Dedifferentiated amniotic fluid mesenchymal stem cell (primary cell): Measurements from ENCODE around the gene PDE4B.
"Not testable (repeated sequence)": the region's sequence is repeated elsewhere in the genome, so short reads cannot be mapped to it uniquely, and the experiment has no call there.

ENCODE experiments used
- DNase-seq: peaks from one replicate; pipeline ENCODE4 v3.0.0-alpha.2; 2016; ENCODE audit errors: extremely low spot score

PDE4B gene

DNA sequence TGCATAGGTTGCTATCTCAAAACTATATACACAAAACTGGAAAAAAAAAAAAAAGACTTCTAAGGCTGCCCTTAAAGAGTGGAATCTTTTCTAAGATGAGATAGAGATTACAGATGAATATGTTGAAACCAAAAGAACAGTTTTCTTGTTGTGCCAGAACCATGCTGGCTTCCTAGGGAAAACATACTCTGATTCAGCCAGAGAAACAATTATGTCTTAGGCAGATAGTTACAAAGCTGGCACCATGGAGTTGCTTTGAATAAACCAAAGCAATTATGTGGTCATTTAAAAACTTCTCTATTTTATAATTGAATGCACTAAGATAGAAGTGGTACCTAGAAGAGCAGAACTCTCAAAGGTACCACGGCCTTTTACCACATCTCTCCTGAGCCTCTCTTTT, 341.3 kb downstream of the PDE4B start:
- no peak for DNase-seq

DNA sequence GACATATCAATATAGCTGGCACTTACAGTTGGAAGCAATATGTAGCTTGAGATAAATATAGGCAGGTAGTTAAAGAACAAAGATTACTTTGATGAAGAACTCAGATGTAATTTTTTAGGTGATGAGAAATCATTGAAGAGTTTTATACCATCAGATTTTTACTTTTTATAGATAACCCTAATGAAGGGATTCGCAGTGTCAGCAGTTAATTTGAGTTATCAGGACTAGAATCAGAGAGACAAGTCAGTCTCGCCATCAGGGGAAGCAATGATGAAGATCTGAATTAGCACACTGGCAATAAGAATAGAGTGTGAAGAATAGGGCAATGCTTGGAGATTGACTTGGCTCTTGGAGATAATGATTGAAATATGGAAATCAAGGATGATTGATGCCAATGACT, 342.5 kb downstream of the PDE4B start:
- DNase-seq: no peak

DNA sequence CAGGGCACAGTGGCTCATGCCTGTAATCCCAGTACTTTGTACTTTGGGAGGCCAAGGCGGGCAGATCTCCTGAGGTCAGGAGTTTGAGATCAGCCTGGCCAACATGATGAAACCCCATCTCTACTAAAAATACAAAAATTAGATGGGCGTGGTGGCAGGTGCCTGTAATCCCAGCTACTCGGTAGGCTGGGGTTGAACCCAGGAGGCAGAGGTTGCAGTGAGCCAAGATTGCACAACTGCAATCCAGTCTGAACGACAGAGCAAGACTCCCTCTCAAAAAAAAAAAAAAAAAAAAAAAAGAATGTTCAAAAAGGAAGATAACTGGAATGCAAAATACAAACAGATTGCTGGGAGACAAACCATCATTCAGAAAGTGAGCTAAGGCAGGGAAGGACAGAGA, 343.7 kb downstream of the PDE4B start:
- DNase-seq: not testable (repeated sequence)

DNA sequence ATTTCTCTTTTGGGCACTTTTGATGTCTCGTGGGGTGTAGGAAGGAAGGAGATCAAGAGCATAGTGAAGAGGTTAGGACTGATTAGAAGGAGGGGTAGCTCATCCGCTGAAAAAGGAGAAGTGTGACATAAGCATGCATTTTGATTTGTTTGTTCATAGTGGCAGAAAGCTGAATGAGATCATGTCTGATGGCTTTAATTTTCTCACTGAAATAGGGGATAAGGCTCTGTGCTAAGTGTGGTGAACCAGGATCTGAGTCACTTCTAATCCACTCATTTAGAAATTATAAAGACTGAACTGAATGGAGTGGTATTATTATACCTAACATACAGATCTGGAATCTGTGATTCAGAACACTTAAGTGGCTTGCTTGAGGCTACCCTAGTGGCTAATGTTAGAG, 344.5 kb downstream of the PDE4B start:
- no peak for DNase-seq

DNA sequence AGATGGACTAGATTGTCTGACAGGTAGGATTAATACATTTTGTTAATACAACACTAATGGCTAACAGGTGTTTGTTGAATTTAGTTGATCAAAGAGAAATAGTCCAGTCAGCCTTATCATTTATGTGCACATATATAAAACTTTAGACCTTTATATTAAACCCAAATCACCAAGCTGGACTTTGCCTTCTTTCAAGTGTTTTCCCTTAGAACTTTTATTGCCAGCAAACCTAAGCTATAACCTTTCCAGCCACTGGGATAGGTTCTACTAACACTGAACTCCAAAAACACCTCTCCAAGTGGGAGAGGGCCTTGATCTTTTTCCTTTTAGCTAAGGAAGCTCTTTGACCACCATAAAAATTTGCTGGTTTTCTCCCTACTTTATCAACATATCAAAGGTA, 345.9 kb downstream of the PDE4B start:
- DNase-seq: no peak

DNA sequence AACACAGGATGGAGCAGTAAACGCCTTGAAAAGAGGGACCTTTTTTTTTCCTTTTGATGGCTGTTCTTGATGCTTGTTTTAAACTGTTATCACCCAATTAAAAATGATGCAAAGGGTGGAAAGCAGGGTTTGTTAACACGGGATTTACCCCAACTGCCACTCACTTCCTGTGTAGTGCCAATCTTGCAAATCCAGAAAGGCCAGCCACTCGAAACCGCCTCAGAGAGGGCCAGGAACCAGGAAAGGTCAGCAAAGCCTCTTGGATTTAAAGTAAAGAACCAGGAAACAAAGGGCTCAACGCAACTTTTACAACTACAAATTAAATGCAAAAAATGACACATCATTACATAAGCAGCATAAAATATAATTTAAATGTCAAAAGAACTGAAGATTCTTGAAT, 347.4 kb downstream of the PDE4B start:
- DNase-seq: no peak

DNA sequence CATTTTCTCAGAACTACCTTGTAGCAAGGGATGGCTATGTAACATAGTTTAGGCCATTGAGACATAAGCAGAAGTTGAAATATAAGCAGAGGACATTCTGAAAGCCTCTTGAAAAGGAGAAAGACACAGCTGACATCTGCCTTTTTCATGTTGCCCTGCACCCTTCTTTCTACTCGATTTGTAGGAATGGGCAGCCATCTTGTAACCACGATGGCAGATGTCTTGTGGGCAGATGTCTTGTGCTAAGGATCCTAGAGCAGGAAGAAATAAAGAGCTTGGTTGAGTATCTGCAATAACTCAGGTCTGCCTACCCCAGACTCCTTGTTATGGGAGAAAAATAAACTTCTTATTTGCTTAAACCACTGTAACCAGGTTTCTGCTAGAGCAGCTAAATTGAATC, 351.0 kb downstream of the PDE4B start:
- DNase-seq: no peak

DNA sequence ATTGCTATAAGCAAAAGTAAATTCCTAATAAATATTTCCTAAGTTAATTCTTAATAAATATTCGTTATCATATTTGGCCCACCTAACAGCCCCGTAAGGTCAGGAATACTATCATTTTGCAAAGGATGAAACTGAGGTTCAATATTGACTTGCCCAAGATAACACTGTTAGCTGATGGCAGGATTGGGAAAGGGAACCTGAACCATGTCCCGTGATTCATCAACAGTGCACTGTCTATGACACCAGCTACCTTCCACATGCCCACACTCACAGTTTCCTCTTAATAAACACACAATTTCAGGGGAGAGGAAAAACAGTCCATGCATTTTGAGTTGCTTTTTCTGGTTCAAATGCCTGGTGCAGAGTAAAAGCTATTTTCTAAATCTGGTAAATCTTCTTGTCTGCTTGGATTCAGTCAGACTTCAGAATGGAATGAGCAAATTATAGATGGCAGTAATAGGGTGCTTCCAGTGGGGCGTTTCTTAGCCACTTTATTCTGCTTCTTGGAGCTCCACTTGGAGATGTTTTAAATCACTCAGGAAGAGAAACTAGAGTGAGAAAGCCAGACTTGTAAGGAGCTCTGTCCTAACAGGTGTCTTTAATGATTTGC, 354.6 kb downstream of the PDE4B start:
- no peak for DNase-seq

DNA sequence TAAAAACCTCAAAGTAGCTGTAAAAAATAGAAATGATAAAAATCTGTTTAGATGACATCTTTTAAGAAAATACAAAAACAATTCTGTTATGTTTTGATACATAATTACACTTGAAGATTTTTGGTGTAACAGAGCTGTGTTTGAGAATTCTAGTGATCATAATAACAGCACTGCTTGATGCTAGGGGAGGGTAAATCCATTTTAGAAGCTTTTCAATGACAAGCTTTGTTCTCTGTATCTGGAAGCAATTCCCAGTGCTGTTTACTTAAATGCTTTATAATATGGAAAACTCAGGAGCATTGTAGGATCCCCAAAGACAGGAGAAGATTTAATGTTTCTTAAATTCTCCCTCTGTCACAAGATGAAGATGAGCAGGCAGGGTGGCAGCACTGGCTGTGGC, 359.3 kb downstream of the PDE4B start:
- DNase-seq: no peak

DNA sequence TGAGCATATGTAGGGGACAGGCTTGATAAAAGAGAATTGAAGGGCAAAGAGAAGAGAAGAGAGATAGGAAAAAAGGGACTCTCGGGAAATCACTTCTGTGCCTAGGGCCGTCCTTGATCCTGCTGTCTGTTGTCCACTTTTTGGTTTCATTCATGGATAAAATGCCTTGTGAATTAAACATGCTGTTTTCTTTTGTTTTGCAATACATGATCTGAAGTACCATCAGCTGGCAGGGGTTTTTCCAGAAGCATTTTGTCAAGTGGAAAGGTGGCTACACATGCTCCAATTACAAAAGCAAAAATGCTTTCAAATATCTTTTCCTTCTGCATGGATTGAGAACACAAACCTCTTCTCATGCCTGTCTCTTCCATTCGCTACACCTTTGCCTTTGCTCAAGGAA, 361.7 kb downstream of the PDE4B start:
- DNase-seq: no peak

DNA sequence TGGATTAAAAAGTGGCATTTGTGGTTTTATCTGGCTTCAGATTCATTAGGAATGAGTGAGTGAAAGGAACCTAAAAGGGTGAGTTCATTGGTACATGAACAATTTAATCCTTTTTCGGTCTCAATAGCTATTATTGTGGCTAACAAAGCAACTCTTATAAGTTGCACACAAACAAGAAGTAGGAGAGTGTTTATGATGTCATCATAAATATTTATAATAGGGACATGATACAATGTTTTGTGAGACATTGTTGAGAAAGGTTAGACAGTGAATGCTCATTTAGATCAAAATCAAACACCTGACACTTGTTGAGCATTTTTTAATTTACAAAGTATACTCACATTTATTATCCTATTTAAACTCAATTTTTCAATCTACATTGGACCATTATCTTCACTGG, 363.4 kb downstream of the PDE4B start:
- DNase-seq: no peak

DNA sequence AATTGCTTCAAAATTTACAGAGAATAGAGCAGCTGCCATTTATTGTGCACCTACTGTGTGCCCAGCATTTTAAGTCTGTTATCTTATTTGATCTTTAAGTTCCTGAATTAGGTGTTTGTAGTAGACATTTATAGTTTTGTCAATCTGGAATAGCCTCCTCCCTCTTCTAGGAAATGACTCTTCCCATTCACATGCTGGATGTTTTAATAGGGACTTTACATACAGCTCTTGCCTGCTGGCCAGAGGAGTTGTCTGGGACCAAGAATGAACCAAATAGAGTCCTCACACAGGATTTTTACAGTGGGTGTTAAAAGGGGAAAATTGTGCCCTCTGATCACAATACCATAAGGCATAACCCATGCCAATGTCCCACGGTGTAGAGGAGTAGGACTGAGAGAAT, 367.1 kb downstream of the PDE4B start:
- no peak for DNase-seq

DNA sequence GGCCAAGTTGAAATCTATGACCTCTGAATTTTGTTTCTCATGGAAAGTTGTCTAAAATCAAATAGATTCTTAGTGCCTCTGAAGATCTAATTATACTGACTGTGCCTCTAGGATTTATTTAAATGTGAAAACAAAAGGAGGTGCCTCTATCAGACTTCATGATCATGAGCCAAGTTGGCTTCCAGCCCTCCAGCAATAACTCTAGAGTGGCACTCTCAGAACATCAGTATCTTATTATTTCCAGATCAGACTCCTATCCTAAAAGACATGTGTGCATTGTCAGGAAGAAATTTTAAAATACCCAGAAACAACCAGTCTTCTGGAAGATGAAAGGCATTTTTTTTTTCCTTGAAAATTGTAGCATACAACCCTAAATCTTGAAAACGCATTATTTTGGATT, 368.0 kb downstream of the PDE4B start:
- DNase-seq: no peak

DNA sequence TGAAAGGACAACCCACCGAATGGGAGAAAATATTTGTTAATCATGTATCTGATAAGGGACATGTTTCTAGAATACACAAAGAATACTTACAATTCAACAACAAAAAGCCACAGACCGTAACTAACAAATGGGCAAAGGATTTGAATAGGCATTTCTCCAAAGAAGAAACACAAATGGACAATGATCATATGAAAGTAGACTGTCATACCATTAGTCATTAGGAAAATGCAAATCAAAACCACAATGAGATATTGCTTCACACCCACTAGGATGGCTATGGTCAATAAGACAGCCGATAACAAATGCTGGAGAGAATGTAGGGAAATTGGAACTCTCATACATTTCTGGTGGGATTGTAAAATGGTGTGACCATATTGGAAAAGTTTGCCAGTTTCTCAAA, 374.1 kb downstream of the PDE4B start:
- DNase-seq: no peak

DNA sequence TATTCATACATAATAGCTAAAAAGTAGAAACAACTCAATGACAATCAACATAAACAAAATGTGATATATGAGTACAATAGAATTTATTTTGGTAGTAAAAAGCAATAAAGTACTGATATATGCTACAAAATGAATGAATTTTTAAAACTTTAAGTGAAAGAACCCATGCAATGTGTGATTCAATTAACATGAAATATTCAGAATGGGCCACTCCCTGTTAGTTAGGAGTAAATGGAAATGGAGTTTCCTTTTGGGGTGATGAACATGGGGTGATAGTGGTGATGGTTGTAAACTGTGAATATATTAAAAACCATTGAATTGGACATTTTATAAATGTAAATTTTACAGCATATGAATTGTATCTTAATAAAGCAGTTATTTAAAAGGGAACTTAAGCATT, 374.6 kb downstream of the PDE4B start:
- DNase-seq: no peak

DNA sequence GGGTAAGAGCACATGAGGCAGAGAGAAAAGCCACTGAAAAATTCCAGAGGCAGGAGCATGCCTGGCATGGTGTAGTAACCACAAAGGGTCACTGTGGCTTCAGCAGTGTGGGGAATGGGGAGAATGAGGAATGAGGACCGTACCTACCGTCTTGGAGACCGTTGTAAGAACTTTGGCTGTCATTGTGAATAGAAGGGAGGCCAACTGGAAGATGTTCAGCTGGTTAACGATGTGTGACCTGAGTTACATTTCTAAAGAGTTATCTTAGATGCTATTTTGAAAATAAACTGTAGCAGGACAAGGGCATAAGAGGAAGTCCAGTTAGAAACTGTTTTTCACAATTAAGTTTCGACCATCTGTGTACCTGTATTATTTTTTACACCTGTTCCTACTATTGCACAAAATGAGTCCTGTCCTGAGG, 375.8 kb downstream of the PDE4B start:
- DNase-seq: no peak

DNA sequence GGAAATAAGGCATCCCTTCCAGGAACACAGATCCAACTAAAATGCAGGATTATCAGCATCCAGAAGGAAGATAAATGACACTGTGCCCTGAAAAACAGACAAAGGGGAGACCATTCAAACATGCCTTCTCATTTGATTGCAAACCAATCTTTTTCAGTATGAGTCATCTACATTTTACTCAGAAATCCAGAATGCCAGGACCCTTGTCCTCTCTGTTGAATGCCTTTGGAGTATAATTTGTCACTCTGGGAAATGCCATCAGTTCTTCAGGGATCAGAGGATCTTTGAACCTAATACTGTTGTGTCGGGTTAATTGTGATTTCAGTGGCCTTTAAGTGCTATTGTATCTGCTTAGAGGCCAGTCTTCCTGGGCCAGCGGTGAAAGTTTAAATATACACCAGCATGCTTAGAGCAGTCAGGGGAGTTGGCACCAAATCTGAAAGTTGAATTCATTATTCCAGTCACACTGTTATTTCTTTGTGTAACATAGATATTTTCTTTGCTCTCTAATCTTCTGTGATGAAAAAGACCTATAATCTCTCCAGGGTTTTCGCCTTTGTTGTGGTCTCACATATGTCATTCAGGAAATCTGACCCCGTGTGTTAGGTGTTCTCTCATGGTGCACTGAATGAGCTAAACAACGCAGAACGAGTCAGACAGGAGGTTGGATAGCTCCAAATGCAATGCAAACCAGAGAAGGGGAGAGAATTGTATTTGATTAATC, 376.4 kb downstream of the PDE4B start:
- DNase-seq: no peak

DNA sequence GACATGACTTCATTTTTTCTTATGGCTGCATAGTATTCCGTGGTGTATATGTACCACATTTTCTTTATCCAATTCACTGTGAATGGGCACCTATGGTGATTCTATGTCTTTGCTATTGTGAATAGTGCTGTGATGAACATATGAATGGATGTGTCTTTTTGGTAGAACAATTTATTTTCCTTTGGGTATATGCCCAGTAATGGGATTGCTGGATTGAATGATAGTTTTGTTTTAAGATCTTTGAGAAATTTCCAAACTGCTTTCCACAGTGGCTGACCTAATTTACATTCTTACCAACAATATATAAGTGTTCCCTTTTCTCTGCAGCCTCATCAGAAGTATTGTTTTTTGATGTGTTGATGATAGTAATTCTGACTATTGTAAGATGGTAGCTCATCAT, 379.6 kb downstream of the PDE4B start:
- DNase-seq: no peak

DNA sequence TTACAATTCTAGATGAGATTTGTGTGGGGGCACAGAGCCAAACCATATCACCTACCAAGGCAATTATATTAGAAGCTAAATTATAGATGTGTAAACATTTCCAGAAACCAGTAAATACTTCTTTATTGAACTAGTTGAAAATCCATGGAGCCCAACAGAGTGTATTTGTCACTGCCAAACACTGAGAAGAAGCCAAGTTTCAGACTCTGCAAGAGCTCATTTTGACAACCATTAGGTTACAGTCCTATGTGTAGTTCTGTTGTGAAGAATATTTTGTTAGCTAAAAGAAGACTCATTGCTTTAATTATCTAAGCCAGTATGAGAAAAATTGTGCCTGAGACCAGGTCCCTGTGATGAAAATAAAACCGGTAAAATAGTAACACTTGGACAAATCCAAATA, 382.4 kb downstream of the PDE4B start:
- DNase-seq: no peak

DNA sequence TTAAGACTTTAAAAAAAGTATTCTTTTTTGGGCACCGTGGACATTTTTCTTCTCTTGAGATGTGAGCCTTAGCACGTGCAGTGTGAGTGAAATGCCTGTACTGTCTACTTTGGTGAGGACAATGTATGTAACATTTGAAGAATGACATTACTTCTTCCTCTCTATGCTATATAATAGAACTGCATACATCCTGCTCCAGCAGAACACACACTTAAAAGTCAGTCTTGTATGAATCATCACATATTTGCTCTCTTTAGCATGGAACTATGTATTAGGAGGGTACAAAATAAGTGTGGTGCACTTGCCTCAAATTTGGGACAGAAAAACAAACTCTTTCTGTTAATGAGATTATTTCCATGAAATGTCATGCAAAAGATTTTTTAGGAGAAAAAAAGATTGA, 382.9 kb downstream of the PDE4B start:
- DNase-seq: no peak

DNA sequence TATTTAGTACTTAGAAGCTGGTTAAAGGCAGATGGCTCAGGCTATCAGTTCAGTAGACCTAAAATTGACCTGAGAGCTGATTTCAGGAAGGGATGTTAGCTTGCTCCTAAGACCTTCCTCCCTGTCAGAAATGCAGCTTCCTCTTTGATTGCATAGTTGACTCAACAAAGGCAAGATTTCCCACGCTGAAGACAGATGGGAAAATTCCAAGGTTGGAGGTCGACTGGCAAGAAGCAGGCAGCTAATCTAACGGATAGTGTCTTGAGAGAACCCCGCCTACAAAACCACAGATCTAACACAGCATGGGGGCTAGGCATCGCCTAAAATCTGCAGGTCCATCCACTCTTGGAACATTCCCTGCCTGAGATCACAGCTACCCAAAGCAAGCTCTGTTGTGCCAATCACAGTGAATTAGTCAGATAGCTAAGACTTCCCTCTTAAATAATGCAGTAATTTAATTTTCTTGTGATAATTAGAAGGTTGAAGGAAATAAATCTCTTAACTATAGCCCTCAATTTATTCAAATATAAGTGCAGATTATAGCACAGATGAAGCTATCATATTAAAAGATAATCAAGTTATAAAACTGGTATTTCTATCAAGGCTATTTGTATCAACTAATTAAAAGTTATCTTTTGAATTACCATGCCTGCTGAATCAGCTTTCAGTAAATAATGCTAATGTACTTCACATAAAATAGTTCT, 383.5 kb downstream of the PDE4B start:
- DNase-seq: no peak

DNA sequence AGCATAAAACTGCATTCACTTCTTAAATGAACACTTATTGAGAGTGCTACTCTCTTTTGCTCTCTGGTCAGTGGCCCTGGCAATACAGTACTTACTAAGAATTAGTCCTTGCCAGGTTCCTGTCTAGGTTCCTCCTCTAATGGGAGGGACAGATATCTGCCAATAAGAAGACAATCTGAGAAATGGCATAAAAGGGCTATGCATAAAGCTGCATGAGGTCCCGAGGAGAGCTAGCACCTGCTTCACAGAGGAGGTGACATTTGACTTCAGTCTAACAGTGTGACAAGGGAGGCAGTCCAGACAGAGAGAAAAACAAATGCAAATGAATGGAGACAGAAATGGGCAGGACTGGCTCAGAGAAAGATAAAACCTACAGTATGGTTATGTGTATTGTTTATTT, 384.1 kb downstream of the PDE4B start:
- no peak for DNase-seq

DNA sequence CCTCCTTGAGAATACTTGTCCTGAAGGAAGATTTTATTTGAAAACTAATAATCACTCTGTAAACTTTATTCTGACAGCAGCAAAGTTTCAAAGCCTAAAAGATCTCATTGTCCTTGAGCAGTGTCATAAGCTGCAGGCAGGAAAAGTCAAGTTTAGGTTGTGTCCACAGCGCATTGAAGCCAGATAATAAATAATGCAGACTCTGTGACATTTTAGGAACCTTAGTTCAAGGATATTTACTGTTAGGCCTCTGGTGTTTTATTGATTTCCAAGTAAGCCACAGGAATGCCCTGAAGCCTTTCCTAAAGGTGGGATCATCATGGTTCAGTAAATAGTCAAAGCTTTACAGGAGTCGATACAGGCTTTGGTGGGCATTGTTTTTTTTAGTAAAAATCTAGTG, 384.8 kb downstream of the PDE4B start:
- DNase-seq: no peak
